ENCODE measurements around the gene KPNA2. TPM values are rescaled to one million over a fixed set of nuclear protein-coding genes. Genes with fewer than 3 reads are reported as not detected.
"Not testable (repeated sequence)": the region's sequence is repeated elsewhere in the genome, so short reads cannot be mapped to it uniquely, and the experiment has no call there.

The KPNA2 gene
- total RNA-seq, 4 donors from 2014 or later: 7.1 to 68.9 (median 39.2) TPM

DNA sequence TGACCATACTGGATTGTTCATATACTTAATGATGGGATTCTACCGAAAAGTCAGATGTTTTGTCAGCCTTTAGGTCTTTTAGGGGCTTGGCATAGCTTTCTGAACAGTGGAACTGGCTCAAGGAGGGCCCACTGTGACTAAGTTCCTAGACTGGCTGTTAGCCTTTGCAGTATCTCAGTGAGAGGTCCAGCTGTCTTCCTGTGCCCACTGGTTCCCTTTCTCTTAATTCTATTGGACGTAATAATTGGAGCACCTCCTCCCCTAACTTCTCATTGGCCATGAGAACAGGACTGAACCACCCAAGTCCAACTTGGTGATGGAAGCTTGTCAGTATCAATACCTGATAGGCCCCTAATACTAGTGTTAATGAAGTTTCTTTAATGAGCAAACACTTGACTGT is 13.5 kb downstream of the KPNA2 start:
- Histone ChIP-seq H3K9me3 (no peaks in the 10 kb centered on the region), H3K4me3 (no peak overlapping the region), H3K27me3 (no peaks in the 10 kb centered on the region), H3K4me1 (peaks cover 0 to 10% of the 10 kb centered on the region in 2 donors), H3K36me3 (no peaks in the 10 kb centered on the region), H3K27ac (no peak overlapping the region)
- no peak for DNase-seq
- intact Hi-C loops (cut with DNase I; ENCODE audit: low total_unique reads): no loop called here
- TF ChIP-seq CTCF (IDR thresholded peaks at IDR 0.05) (no peak), POLR2A (IDR thresholded peaks at IDR 0.05) (no peak)

DNA sequence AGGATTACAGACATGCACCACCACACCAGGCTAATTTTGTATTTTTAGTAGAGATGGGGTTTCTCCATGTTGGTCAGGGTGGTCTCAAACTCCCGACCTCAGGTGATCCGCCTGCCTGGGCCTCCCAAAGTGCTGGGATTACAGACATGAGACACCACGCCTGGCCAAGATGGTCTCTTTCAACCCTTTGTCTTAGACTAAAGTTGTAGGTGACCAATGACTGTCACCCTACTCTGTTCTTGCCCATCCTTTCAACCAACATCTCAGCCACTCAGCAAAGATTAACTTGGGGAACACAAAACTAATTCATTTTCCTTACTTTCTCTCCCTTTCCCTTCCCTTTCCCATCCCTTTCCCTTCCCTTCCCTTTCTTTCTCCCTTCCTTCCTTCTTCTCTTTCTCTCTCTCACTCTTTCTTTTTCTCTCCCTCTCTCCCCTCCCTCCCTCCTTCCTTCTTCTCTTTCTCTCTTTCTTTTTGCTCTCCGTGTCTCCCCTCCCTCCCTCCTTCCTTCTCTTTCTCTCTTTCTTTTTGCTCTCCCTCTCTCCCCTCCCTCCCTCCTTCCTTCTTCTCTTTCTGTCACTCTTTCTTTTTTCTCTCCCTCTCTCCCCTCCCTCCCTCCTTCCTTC is 14.4 kb downstream of the KPNA2 start:
- H3K9me3 ChIP-seq; intact Hi-C loops (cut with DNase I; ENCODE audit: low total_unique reads); H3K4me3 ChIP-seq; H3K4me1 ChIP-seq; DNase-seq; H3K36me3 ChIP-seq; H3K27ac ChIP-seq; H3K27me3 ChIP-seq: not testable (repeated sequence)

- H3K27ac ChIP-seq; H3K4me1 ChIP-seq; DNase-seq; H3K4me3 ChIP-seq; intact Hi-C loops (cut with DNase I; ENCODE audit: low total_unique reads); H3K9me3 ChIP-seq; H3K36me3 ChIP-seq; H3K27me3 ChIP-seq: not testable (repeated sequence)
These were observed 16.1 kb downstream of the KPNA2 start for GRCh38 chr17:68051321-68052312.

DNA sequence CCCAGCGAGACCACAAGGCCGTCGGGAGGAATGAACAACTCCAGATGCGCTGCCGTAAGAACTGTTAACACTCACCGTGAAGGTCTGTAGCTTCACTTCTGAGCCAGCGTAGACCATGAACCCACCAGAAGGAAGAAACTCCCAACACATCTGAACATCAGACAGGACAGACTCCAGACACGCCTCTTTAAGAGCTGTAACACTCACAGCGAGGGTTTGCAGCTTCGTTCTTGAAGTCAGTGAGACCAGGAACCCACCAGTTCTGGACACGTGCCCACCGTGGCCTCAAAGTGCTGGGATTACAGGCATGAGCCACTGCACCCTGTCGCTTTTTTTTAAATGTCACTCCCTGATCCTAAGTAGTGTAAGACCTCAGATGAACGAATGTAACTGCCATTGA is 17.3 kb downstream of the KPNA2 start:
- no peak for DNase-seq
- Histone ChIP-seq H3K4me1 (peaks cover 0 to 1% of the 10 kb centered on the region in 2 donors), H3K36me3 (no peaks in the 10 kb centered on the region), H3K27me3 (no peaks in the 10 kb centered on the region), H3K4me3 (no peak overlapping the region), H3K9me3 (no peaks in the 10 kb centered on the region), H3K27ac (peak overlapping the region; percentile 46 to 56)
- no peak for TF ChIP-seq CTCF (IDR thresholded peaks at IDR 0.05)
- no peak for TF ChIP-seq POLR2A (IDR thresholded peaks at IDR 0.05)
- intact Hi-C loops (cut with DNase I; ENCODE audit: low total_unique reads): no loop called here

GRCh38 chr17:68053231-68054013 is 17.9 kb downstream of the KPNA2 start:
- no peak for TF ChIP-seq POLR2A (IDR thresholded peaks at IDR 0.05)
- no peak for TF ChIP-seq CTCF (IDR thresholded peaks at IDR 0.05)
- no peaks in the 10 kb centered on the region for H3K36me3 ChIP-seq
- no peaks in the 10 kb centered on the region for H3K9me3 ChIP-seq
- H3K27me3 ChIP-seq: no peaks in the 10 kb centered on the region
- DNase-seq: peak; percentile 44 to 59
- H3K27ac ChIP-seq: peak overlapping the region; percentile 46 to 56
- intact Hi-C loops (cut with DNase I; ENCODE audit: low total_unique reads): no loop called here
- H3K4me3 ChIP-seq: no peak overlapping the region
- no peaks in the 10 kb centered on the region for H3K4me1 ChIP-seq

Data from uterus (tissue), 4 donors.